ENCODE data around the gene USP44. TPM values are rescaled to one million over a fixed set of nuclear protein-coding genes. Genes with fewer than 3 reads are reported as not detected.

Gene USP44
- polyA plus RNA-seq, 1 donor, result 0.93 TPM

DNA sequence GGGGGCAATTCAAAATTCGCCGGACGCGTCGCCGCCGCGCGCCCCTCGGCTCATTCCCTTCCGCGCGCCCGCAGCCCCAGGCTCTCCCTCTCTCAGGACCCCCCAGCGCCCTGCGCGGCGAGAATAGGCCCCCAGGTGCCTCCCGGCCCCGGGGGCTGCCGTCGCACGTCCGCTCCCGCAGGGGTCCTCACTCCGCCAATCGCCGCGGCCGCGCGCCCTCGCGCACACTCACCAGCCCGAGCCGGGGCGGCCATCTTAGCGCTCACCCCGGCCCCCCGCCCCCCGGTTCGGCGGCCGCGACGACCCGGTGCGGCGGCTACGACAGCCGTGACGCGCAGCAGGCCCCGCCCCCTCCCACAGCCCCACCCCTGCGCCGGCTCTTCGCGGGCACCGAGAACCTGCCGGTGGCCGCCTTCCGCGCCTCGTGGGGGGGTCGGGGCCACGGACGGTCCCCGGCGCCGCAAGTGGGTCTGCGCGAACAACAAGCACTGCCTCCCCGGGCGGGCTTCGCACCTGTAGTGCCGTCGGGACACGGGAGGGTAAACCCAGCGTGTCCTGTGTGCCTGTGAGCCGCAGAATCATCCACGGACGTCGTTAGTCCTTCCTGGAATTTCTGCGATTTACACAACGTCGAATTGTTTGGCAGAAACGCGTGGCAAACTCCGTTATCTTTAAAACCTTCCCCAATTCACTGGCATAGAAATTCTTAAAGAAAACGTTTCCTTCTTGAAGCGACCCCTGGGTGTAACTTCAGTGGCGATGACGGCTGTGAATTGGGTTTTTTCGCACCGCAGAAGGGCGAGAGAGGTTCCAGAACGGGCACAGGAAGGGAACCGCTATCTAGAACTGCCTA, 2.5 kb downstream of the USP44 start:
- 57% methylated on average over 2 of the region's 98 CpGs for WGBS (ENCODE audit: insufficient coverage, low lambda C conversion rate)
- peak overlapping the region; percentile 44 for H3K4me3 ChIP-seq (ENCODE audit: low read length)
- H3K9me3 ChIP-seq (ENCODE audit: control insufficient read depth, low read depth, low read length), result peaks cover 7% of the 10 kb centered on the region
- peaks cover 5% of the 10 kb centered on the region for H3K4me1 ChIP-seq (ENCODE audit: control insufficient read depth, insufficient read depth, low read length)
- no peaks in the 10 kb centered on the region for H3K36me3 ChIP-seq (ENCODE audit: control insufficient read depth, insufficient read depth, low read length)
- no peak overlapping the region for H3K27ac ChIP-seq (ENCODE audit: low read length)
- H3K27me3 ChIP-seq (ENCODE audit: control insufficient read depth, insufficient read depth, low read length), result peaks cover 49% of the 10 kb centered on the region
- peak; percentile 23 to 66 for DNase-seq

DNA sequence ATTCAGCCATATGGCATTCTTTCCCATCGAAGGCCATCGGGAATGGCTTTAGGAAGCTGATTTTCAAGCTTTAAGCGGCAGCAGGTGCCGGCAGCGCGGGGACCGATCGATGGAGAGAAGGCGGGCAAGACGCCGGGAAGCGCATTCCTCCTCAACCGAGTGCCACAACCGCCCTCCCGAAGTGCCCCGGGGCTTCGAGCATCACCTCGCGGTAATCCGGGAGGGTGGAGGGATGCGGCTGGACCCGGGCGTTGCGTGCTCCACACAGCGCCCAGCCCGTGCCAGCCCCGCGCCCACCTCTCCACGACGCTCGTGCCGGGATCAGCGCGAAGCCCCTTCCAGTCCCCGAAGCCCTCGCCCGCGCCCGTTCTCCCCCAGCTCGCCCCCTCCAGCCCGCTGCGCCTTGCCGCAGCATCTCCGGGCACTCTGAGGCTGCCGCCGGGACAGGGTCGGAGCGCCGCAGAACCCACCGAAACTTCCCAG, 3.2 kb downstream of the USP44 start:
- Histone ChIP-seq H3K4me1 (ENCODE audit: control insufficient read depth, insufficient read depth, low read length) (peaks cover 5% of the 10 kb centered on the region), H3K9me3 (ENCODE audit: control insufficient read depth, low read depth, low read length) (peaks cover 7% of the 10 kb centered on the region), H3K36me3 (ENCODE audit: control insufficient read depth, insufficient read depth, low read length) (no peaks in the 10 kb centered on the region), H3K4me3 (ENCODE audit: low read length) (peak overlapping the region; percentile 44), H3K27ac (ENCODE audit: low read length) (no peak overlapping the region), H3K27me3 (ENCODE audit: control insufficient read depth, insufficient read depth, low read length) (peaks cover 49% of the 10 kb centered on the region)
- peak; percentile 7 to 55 for DNase-seq
- WGBS (ENCODE audit: insufficient coverage, low lambda C conversion rate), result no CpG with 5 or more reads among the region's 50 CpGs

DNA sequence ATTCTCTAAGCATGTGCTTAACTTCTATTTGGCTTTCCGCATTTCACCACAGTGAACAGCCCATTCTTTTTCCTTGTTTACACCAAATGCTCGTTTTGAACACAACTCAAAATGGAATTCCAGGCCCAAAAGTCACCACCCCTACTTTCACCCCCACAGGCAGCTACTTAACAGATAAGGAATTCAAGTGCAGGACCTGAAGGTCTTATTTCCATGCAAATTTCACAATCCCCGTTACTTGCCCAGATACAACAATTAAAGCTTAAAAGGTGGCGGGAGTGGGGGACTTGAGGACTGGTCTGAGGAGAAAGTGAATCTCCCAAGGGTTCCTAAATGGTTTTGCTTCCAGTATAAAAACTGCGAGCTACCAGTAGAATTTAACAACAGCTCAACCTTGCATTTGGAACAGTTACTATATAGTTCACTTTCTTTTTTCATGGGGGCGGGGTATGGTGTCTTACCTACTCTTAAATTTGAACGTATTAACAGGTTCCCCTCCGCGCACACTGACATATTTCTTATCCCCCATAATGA, 3.7 kb downstream of the USP44 start:
- no peak overlapping the region for H3K27ac ChIP-seq (ENCODE audit: low read length)
- peaks cover 5% of the 10 kb centered on the region for H3K4me1 ChIP-seq (ENCODE audit: control insufficient read depth, insufficient read depth, low read length)
- H3K36me3 ChIP-seq (ENCODE audit: control insufficient read depth, insufficient read depth, low read length), result no peaks in the 10 kb centered on the region
- 60% methylated on average over 1 of the region's 9 CpGs for WGBS (ENCODE audit: insufficient coverage, low lambda C conversion rate)
- H3K4me3 ChIP-seq (ENCODE audit: low read length), result peak overlapping the region; percentile 44
- no peak for DNase-seq
- H3K27me3 ChIP-seq (ENCODE audit: control insufficient read depth, insufficient read depth, low read length), result peaks cover 49% of the 10 kb centered on the region
- peaks cover 7% of the 10 kb centered on the region for H3K9me3 ChIP-seq (ENCODE audit: control insufficient read depth, low read depth, low read length)

DNA sequence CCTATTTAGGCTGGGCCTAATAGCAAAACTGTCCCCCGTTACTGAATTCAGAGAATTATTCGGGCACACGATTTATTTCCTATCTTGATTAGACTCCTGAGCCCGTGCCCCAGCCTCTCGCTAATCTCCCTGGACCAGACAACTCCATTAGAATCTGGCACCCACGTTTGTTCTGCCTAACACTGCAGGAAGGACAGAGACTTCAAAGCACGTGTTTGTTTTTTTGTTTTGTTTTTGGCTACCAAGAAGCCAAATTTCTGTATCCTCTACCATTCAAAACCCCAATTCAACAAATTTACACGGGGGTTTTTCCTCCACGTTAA, 4.8 kb downstream of the USP44 start:
- Histone ChIP-seq H3K27me3 (ENCODE audit: control insufficient read depth, insufficient read depth, low read length) (peaks cover 48% of the 10 kb centered on the region), H3K27ac (ENCODE audit: low read length) (no peak overlapping the region)
- 0% methylated on average over 1 of the region's 9 CpGs for whole genome bisulfite sequencing (ENCODE audit: insufficient coverage, low lambda C conversion rate)

DNA sequence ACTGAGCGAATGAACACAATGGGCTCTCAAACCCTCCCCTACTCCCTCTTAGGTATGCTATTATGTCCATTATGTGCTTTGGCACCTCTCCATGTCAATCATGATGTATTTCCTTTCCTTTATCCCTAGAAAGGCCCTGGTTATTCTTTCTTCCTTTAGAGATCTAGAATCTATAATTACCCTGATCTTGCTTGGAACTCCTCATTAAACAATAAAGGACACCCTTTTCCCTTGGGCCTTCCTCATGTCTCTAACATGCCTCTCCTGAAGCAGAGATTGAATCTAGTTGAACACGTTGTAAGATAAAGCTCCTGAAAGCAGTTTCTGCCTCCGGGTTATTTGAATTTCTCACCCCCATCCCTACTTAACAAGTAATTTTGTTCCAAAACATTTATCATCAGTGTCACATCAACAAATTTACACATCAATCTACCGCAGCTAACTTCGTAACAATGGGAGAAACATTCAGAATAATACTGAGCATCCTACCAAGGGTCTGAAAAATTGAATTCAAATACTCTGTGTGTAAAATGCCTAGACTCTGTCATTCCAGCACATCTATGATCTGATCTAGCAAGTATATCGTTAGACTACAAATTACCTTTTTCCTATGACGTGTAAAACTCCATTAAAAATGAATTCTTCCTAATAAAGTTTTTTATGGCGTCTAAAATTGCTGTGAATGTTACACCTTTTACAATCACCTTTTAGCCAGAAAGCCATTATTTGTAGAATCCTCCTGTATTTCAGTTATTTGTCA, 5.4 kb downstream of the USP44 start:
- DNase-seq, result no peak
- Histone ChIP-seq H3K4me1 (ENCODE audit: control insufficient read depth, insufficient read depth, low read length) (peaks cover 5% of the 10 kb centered on the region), H3K4me3 (ENCODE audit: low read length) (no peak overlapping the region), H3K9me3 (ENCODE audit: control insufficient read depth, low read depth, low read length) (peaks cover 7% of the 10 kb centered on the region), H3K36me3 (ENCODE audit: control insufficient read depth, insufficient read depth, low read length) (no peaks in the 10 kb centered on the region), H3K27me3 (ENCODE audit: control insufficient read depth, insufficient read depth, low read length) (peaks cover 44% of the 10 kb centered on the region), H3K27ac (ENCODE audit: low read length) (no peak overlapping the region)
- 47% methylated on average over 2 of the region's 8 CpGs for WGBS (ENCODE audit: insufficient coverage, low lambda C conversion rate)

More for the DNA sequence above, 4.8 kb downstream of the USP44 start:
- Histone ChIP-seq H3K9me3 (ENCODE audit: control insufficient read depth, low read depth, low read length) (peaks cover 7% of the 10 kb centered on the region), H3K4me3 (ENCODE audit: low read length) (no peak overlapping the region), H3K36me3 (ENCODE audit: control insufficient read depth, insufficient read depth, low read length) (no peaks in the 10 kb centered on the region), H3K4me1 (ENCODE audit: control insufficient read depth, insufficient read depth, low read length) (peaks cover 5% of the 10 kb centered on the region)
- DNase-seq, result no peak

DNA sequence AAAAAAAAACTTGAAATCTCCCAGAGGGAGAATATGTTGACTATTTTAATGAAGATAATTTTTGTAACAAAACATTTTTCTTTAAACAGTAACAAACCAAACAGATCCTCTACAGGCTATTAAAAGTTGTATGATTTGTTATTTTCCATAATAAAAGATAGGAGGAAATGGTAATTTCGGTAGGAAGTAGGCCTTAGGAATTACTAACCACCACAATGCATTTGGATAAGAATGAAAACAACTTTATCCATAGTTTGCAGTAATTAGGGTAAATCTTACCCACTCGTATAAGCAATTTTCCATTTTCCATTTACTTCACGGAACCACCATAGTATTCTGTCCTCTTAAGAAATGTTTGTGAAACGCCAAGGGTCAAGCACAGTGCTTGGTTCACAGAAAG, 6.0 kb downstream of the USP44 start:
- Histone ChIP-seq H3K27me3 (ENCODE audit: control insufficient read depth, insufficient read depth, low read length) (peaks cover 41% of the 10 kb centered on the region), H3K9me3 (ENCODE audit: control insufficient read depth, low read depth, low read length) (peaks cover 7% of the 10 kb centered on the region), H3K36me3 (ENCODE audit: control insufficient read depth, insufficient read depth, low read length) (no peaks in the 10 kb centered on the region), H3K27ac (ENCODE audit: low read length) (no peak overlapping the region), H3K4me3 (ENCODE audit: low read length) (no peak overlapping the region), H3K4me1 (ENCODE audit: control insufficient read depth, insufficient read depth, low read length) (peaks cover 5% of the 10 kb centered on the region)
- 100% methylated on average over 1 of the region's 4 CpGs for WGBS (ENCODE audit: insufficient coverage, low lambda C conversion rate)
- DNase-seq, result no peak

DNA sequence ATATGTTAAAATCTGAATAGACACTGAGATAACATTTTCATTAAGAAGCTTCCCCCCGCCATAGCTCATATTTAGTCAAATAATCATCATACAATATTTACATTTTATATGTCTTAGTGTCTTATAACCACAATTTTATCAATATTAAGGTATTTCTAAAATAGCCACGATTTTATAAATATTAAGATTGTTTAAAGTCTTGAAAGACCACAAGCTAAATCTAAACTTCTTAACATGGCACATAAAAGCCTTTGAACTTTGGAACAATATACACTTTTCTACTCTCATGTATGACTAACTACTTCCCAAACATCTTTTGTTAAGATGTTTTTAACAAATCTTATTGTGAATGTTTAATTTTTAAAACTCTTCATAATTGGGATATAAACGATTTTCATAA, 6.5 kb downstream of the USP44 start:
- no peak for DNase-seq
- H3K36me3 ChIP-seq (ENCODE audit: control insufficient read depth, insufficient read depth, low read length), result no peaks in the 10 kb centered on the region
- H3K27ac ChIP-seq (ENCODE audit: low read length), result no peak overlapping the region
- H3K4me1 ChIP-seq (ENCODE audit: control insufficient read depth, insufficient read depth, low read length), result peaks cover 5% of the 10 kb centered on the region
- no peak overlapping the region for H3K4me3 ChIP-seq (ENCODE audit: low read length)
- 48% methylated on average over 3 of the region's 3 CpGs for WGBS (ENCODE audit: insufficient coverage, low lambda C conversion rate)
- peaks cover 7% of the 10 kb centered on the region for H3K9me3 ChIP-seq (ENCODE audit: control insufficient read depth, low read depth, low read length)
- peaks cover 38% of the 10 kb centered on the region for H3K27me3 ChIP-seq (ENCODE audit: control insufficient read depth, insufficient read depth, low read length)

DNA sequence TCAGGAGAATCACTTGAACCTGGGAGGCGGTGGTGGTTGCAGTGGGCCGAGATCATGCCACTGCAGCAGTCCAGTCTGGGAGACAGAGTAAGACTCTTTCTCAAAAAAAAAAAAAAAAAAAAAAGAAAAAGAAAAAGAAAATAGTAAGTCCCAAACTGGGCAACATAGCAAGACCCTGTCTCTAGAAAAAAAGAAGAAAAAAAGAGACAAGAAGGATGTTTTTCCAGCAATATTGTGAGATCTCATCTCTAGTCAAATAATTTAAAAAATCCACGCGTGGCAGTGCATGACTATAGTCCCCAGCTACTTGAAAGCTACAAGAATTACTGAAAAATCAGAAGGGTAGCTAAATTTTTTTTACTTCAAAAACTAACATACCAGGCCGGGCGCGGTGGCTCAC, 8.0 kb downstream of the USP44 start:
- 100% methylated on average over 1 of the region's 7 CpGs for WGBS (ENCODE audit: insufficient coverage, low lambda C conversion rate)
- Histone ChIP-seq H3K27ac (ENCODE audit: low read length) (no peak overlapping the region), H3K4me1 (ENCODE audit: control insufficient read depth, insufficient read depth, low read length) (peaks cover 6% of the 10 kb centered on the region), H3K9me3 (ENCODE audit: control insufficient read depth, low read depth, low read length) (peaks cover 4% of the 10 kb centered on the region), H3K36me3 (ENCODE audit: control insufficient read depth, insufficient read depth, low read length) (no peaks in the 10 kb centered on the region), H3K4me3 (ENCODE audit: low read length) (no peak overlapping the region), H3K27me3 (ENCODE audit: control insufficient read depth, insufficient read depth, low read length) (peaks cover 25% of the 10 kb centered on the region)
- no peak for DNase-seq

DNA sequence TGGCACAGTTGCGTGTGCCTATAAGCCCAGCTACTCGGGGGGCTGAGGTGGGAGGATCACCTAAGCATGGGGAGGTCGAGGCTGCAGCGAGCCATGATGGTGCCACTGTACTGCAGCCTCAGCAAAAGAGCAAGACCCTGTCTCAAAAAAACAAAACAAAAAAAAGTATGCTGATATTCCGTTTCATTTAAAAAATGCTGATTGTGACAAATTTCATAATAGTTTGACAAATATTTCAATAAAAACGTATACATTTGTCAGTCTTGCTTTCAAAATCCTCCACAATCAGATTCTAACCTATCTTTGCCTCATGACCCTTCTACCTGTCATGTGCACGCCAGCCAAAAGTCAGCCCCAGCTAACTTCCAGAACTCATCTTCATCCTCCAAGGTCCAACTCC, 9.8 kb downstream of the USP44 start:
- H3K4me1 ChIP-seq (ENCODE audit: control insufficient read depth, insufficient read depth, low read length), result peaks cover 2% of the 10 kb centered on the region
- H3K36me3 ChIP-seq (ENCODE audit: control insufficient read depth, insufficient read depth, low read length), result no peaks in the 10 kb centered on the region
- WGBS (ENCODE audit: insufficient coverage, low lambda C conversion rate), result 100% methylated on average over 3 of the region's 7 CpGs
- H3K27ac ChIP-seq (ENCODE audit: low read length), result no peak overlapping the region
- H3K9me3 ChIP-seq (ENCODE audit: control insufficient read depth, low read depth, low read length), result no peaks in the 10 kb centered on the region
- H3K4me3 ChIP-seq (ENCODE audit: low read length), result no peak overlapping the region
- no peak for DNase-seq
- H3K27me3 ChIP-seq (ENCODE audit: control insufficient read depth, insufficient read depth, low read length), result peaks cover 9% of the 10 kb centered on the region

DNA sequence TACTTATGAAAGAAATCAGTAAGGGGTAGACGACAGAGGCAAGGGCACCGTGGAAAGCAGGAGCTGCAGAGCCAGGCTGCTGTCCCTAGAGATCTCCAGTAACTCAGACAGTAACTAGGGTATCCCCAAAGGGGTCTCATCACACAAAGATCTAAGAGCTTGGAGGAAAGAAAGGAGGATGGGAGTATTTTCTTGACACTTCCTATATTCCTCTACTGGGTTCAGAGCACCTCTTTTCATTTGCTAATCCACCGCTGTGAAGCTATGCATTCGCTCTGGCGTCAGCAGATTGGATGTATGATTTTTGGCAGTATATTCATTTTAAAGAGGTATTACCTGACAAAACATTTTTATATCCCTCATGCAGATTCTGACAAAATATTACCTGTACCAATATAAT, 12.6 kb downstream of the USP44 start:
- H3K4me3 ChIP-seq (ENCODE audit: low read length), result no peak overlapping the region
- H3K4me1 ChIP-seq (ENCODE audit: control insufficient read depth, insufficient read depth, low read length), result peaks cover 2% of the 10 kb centered on the region
- no peaks in the 10 kb centered on the region for H3K36me3 ChIP-seq (ENCODE audit: control insufficient read depth, insufficient read depth, low read length)
- no peaks in the 10 kb centered on the region for H3K27me3 ChIP-seq (ENCODE audit: control insufficient read depth, insufficient read depth, low read length)
- H3K27ac ChIP-seq (ENCODE audit: low read length), result no peak overlapping the region
- no peaks in the 10 kb centered on the region for H3K9me3 ChIP-seq (ENCODE audit: control insufficient read depth, low read depth, low read length)
- DNase-seq, result no peak
- WGBS (ENCODE audit: insufficient coverage, low lambda C conversion rate), result no CpG with 5 or more reads among the region's 5 CpGs

Data from large intestine (tissue), 3 donors.